HG02610 (cell line): ENCODE results near the gene NOL4L.

ENCODE experiments used
- ATAC-seq: cut with Tn5 transposase; IDR thresholded peaks from one replicate; pipeline ENCODE4 v1.9.1; 2021; ENCODE audit warnings: mild to moderate bottlenecking, moderate library complexity; ENCODE audit not compliant: unreplicated experiment

NOL4L gene

DNA sequence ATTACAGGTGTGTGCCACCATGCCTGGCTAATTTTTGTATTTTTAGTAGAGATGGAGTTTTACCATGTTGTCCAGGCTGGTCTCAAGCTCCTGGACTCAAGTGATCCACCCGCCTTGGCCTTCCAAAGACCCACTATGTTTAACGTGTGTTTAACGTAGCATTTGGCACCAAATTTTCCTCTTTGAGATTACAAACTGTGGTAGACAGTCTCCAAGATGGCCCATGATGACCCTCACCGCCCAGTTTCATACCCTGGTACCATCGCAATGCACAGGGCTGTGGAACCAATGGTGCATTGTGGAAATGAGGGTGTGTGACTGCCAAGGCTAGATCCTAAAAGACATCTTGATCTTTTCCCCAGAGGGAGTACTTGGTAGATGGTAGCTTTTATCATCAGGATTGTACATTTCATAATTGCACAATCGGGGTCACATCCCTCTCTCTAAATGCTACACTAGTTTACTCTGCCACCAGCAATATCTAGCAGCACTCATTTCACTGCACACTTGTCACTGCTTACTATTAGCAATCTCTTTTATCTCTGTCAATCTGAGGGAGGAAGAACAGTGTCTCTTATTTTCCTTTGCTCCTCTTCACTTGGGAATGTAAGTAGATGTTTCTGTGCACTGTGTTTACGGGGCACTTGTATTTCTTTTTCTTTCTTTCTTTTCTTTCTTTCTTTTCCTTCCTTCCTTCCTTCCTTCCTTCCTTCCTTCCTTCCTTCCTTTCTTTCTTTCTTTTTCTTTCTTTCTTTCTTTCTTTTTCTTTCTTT lies 96.9 kb downstream of the NOL4L start:
- no peak for ATAC-seq

DNA sequence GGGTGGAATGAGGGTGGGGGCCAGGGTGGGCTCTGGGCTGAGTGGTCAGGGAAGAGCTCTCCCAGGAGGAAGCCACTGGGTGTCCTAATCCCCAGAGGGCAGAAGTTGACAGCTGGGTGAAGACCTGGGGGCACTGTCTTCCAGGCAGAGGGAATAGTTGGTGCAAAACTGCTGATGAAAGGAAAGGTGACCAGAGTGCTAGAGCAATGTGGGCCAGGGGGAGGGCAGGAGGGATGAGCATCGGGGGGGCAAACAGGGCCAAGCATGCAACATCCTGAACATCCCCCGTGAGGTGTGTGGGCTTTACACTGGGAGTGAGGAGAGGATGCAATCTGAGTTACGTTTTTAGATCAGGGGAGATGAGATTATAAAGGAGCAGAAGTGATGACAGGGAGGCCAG lies 97.8 kb downstream of the NOL4L start:
- no peak for ATAC-seq

- no peak for ATAC-seq
Observed at GRCh38 chr20:32485770-32486478, 99.2 kb downstream of the NOL4L start.

GRCh38 chr20:32484958-32485769 lies 100.0 kb downstream of the NOL4L start:
- ATAC-seq, result peak; percentile 71

DNA sequence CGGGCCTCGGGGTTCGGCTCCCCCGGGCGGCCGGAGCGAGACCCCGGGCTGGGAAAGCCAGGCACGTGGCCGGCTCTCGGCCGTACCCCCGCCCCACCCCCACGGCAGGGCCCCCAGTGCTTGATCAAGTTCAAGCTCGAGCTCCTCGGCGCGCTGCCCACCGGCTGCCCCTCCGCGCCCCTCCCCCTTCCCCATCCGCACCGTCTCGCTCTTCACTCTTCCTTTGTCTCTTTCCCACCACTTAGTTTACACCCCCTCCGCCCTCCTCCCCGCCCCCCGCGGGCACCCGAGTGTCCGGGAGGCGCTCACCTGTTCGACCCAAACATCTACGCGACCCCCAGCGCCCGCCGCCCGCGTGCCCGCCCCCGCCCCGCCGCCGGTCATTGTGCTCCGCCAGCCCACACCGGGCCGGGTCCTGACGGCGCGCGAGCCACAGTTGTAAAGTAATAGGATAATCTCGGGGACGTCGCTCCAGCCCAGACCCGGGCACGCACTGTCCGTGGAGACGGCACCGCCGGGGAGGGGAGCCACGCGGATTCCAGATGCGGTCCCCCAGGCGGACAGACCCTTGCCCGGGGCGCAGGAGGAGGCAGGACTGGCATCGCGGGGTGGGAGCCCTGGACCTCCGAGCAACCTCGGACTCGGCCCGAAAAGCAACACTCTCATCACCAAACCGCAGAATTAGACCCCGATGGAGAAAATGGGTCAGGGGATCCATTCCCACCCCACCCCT lies 100.7 kb downstream of the NOL4L start:
- ATAC-seq, result no peak

GRCh38 chr20:32483351-32484224 lies 101.5 kb downstream of the NOL4L start:
- ATAC-seq, result no peak

- no peak for ATAC-seq
Observed at GRCh38 chr20:32482442-32483261, 102.5 kb downstream of the NOL4L start.

GRCh38 chr20:32482143-32482441 lies 103.0 kb downstream of the NOL4L start:
- no peak for ATAC-seq

DNA sequence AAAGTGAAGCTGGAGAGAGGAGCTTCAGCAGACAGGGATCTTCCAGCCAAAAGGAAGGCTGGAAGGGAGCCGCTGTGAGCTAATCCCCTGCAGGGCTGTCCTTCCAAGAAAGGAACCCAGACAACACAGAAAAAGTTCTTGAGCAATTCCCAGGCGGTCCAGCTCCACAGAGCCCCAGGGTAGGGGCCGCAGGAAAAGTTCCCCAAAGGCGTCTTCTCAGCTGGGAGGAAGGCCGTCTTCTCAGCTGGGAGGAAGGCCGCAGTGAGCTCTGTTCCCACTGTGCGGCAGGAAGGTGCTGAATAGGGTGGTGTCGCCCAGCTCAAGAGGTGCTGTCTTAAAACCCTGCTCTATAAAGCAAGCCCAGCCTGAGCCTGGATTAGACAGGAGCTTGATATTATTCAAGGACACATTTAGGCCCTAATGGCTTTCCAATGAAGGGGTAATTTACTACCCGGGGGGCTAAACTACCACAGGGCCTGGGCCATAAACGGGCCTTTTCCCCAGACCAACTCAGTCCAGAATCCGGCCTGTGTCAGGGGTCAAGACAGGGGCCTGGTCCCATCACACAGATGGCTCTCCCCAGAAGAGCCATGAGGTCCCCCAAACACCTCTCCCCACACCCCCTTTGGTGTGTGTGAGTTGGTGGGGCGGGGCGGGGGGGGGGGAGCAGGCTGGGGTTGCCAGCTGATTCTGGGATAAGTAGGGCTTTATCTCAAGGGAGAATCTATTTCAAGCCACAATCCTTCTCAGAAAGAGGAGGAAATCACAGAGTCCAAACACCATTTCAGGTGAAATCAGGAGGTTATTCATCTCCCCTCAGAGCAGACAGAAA lies 103.6 kb downstream of the NOL4L start:
- ATAC-seq, result no peak

DNA sequence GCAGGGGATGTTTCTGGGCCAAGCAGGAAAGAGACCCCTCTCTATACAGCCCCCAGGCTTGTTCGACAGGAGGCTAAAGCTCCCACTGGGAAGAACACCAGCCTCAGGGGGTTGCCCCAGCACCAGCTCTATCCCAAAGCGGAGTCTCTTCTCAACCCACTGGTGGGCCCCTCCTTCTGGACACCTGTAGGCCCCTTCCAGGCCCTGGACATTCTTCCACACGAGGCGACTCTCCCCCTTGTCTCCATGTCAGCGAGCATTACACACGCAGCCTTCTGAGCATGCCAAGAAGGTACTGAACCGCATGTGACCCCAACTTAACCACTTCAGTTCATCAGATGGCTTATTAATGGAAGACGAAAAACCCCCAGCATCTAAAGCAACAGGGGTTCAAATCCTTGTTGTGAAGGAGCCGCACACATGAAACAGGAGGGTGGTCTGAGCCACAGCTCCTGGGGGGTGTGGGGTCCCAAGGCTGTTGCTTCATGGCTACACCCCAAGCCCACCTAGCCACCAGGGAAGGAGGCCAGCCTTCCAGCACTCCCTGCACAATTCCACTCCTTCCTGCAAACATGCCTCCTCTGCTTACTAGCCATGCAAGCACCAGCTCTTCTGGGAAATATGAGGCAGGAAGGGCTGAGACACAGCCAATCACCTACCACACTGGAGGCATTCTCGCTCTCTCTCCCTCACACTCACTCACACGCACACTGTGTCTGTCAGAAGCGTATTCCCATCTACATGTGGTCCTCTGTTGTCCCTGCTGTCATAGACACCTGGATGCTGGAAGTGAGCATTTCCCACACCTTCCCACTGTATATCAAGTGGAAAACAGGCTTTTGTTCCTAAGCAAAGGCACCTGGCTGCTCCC lies 104.5 kb downstream of the NOL4L start:
- no peak for ATAC-seq

- ATAC-seq, result no peak
Observed at GRCh38 chr20:32479697-32480171, 105.4 kb downstream of the NOL4L start.

DNA sequence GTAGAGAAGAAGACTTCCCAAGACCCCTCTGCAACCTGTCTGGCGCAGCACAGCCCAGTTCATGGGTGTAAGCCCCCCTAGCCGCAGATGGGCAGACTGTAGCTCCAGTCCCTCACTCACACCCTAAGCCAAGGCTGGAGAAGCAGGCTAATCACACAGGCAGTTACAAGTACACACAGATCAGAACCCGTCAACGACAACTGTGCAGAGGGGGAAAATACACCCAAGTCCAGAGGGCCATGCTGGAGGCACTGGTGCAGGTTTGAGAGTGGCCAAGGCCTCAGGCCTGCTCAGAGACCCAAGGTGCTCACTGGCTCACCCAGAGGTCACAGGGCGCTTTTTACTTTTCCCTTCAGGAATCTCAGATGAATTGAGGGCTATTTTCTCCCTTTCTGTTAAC lies 106.1 kb downstream of the NOL4L start:
- no peak for ATAC-seq

DNA sequence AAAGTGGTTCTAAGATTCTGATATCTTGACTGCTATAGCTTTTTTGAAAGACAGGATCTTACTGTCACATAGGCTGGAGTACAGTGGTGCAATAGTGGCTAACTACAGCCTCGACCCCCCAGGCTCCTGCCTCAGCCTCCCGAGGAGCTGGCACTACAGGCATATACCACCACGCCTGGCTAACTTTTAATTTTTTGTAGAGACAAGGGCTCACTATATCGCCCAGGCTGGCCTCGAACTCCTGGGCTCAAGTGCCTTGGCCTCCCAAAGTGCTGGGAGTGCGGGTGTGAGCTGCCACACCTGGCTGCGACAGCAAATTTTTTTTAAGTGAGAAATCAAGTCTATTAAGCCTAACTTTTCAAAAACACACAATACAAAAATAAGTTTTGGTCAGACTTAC lies 106.6 kb downstream of the NOL4L start:
- no peak for ATAC-seq

DNA sequence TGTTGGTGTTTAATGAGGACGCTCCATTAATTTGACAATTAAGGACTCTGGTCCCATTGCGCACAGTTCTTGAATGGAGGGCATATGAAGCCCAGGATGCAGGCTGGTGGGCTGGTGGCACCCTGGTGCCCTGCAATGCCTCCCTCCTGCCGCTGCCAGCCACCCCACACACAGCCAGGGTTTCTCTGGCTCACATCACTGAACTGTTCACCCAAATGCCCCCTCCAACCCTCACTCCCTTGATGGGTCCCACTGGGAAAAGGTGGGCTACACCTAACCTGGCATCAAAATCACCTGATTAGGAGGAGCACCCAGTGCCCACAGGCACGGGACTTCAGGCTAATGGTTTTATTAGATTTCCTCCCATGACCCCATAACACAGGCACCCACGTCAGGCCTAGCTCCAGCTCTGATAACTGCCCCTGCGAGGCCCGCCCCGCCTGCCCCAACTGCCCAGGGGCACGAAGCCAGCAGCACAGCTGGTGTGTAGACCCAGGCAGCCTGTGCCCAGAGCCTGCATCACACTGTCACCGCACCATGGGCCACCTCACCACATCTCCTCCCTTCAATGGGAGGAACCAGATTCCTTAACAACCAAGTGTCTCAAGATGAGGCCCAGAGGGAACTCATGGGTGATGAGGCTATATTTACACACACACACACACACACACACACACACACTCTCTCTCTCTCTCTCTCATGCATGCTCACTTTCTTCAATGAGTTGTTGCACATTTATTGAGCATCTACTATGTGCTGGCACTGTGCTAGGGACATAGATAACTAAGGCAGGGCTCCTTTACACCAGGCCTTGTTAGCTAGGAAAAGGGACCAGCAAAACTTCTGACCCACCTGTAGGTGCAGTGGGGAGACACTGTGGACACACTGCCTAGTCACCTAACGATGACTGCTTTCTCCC lies 107.3 kb downstream of the NOL4L start:
- ATAC-seq, result no peak

- no peak for ATAC-seq
Observed at GRCh38 chr20:32476684-32477593, 108.2 kb downstream of the NOL4L start.
